HUES48 (cell line): ENCODE results near the gene GMCL1.
A peak's percentile ranks its signal among the peaks of the same experiment; 100 is the strongest.

ENCODE experiments used
- H3K27ac ChIP-seq: one replicate; pipeline ENCODE4 v1.7.0; 2013; ENCODE audit warnings: low read depth, low read length, inconsistent platforms
- H3K27me3 ChIP-seq: 2 replicates; pipeline ENCODE4 v1.6.1; 2013; ENCODE audit warnings: mild to moderate bottlenecking, low read length; ENCODE audit not compliant: control insufficient read depth, insufficient read depth
- H3K36me3 ChIP-seq: 2 replicates; pipeline ENCODE4 v1.6.1; 2013; ENCODE audit warnings: low read length; ENCODE audit not compliant: control insufficient read depth, insufficient read depth
- H3K4me1 ChIP-seq: 2 replicates; pipeline ENCODE4 v1.6.1; 2013; ENCODE audit warnings: mild to moderate bottlenecking, low read length; ENCODE audit not compliant: control insufficient read depth, insufficient read depth
- H3K4me3 ChIP-seq: 2 replicates; pipeline ENCODE4 v1.5.1; 2013; ENCODE audit warnings: mild to moderate bottlenecking, low read depth, low read length
- H3K9ac ChIP-seq: 2 replicates; pipeline ENCODE4 v1.6.1; 2013; ENCODE audit warnings: mild to moderate bottlenecking, low read depth, low read length, moderate library complexity
- H3K9me3 ChIP-seq: 2 replicates; pipeline ENCODE4 v1.6.1; 2013; ENCODE audit warnings: low read length; ENCODE audit not compliant: control insufficient read depth, insufficient read depth

Gene GMCL1, protein sequence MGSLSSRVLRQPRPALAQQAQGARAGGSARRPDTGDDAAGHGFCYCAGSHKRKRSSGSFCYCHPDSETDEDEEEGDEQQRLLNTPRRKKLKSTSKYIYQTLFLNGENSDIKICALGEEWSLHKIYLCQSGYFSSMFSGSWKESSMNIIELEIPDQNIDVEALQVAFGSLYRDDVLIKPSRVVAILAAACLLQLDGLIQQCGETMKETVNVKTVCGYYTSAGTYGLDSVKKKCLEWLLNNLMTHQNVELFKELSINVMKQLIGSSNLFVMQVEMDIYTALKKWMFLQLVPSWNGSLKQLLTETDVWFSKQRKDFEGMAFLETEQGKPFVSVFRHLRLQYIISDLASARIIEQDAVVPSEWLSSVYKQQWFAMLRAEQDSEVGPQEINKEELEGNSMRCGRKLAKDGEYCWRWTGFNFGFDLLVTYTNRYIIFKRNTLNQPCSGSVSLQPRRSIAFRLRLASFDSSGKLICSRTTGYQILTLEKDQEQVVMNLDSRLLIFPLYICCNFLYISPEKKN

DNA sequence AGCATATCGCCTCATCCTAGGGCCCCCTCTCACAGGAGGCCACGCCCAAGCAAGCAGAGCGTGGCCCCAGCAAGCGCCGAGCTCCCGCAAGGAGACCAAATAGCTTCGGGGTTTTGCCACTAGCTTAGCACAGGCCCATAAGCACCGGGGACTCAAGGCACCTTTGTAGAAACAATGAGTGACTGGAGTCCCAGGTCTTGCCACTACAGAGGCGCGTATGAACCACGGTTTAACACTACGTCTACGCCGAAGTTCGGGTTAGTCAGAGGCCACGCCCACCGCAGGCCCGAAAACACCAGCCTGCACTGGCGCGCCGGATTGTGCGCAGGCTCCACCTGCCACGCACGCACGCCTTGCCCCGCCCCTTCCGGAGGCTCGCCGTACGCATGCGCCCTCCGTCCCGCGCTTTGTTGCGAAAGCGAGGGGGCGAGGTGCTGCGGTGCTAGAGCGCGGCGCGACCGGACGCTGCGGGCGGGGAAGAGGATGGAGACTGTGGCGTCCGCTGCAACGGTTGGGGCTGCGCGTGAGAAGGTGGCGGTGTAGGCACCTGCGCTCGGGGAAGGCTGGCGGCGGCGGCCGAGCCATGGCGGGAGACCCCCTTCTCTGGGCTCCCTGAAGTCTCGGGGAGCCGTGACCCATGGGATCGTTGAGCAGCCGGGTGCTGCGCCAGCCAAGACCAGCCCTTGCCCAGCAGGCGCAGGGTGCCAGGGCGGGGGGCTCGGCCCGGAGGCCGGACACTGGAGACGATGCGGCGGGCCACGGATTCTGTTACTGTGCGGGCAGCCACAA lies at the start of gene GMCL1:
GMCL1 (plus strand) TSS at position 405 of the 789 bp plus-strand sequence; CDS start at position 638, 233 bp downstream.
- H3K27me3 ChIP-seq, result no peaks in the 10 kb centered on the region
- H3K27ac ChIP-seq, result peak within 1 kb of the TSS; percentile 99
- peak within 1 kb of the TSS; percentile 84 for H3K9ac ChIP-seq
- peak within 1 kb of the TSS; percentile 76 for H3K4me3 ChIP-seq
- H3K9me3 ChIP-seq, result no peaks in the 10 kb centered on the region
- H3K4me1 ChIP-seq, result peaks cover 5% of the 10 kb centered on the region; the same call in 1 of the 2 replicates
- peaks cover 17% of the 10 kb centered on the region for H3K36me3 ChIP-seq

DNA sequence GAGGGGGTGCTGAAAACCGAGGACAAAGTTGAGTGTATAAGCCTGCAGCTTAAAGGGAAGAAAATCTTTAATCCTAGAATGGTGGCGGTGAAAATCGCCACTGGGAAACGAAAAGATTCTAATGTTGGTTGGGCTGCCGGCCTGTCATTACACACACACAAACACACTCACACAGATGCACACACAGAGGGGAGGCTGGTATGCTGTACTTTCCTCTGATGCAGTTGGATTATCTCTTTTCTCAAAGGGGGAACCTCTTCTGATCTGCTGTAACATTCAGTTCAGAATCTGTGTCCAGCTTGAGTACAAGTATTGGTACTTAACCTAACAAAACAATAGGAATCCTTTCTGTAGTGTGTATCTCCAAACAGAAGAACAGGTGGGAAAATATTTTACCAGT lies 48.5 kb upstream of the GMCL1 start:
- no peak overlapping the region for H3K9ac ChIP-seq
- no peak overlapping the region for H3K4me3 ChIP-seq
- H3K36me3 ChIP-seq, result no peaks in the 10 kb centered on the region
- no peak overlapping the region for H3K27ac ChIP-seq
- no peaks in the 10 kb centered on the region for H3K9me3 ChIP-seq
- no peaks in the 10 kb centered on the region for H3K27me3 ChIP-seq
- peaks cover 34% of the 10 kb centered on the region for H3K4me1 ChIP-seq

DNA sequence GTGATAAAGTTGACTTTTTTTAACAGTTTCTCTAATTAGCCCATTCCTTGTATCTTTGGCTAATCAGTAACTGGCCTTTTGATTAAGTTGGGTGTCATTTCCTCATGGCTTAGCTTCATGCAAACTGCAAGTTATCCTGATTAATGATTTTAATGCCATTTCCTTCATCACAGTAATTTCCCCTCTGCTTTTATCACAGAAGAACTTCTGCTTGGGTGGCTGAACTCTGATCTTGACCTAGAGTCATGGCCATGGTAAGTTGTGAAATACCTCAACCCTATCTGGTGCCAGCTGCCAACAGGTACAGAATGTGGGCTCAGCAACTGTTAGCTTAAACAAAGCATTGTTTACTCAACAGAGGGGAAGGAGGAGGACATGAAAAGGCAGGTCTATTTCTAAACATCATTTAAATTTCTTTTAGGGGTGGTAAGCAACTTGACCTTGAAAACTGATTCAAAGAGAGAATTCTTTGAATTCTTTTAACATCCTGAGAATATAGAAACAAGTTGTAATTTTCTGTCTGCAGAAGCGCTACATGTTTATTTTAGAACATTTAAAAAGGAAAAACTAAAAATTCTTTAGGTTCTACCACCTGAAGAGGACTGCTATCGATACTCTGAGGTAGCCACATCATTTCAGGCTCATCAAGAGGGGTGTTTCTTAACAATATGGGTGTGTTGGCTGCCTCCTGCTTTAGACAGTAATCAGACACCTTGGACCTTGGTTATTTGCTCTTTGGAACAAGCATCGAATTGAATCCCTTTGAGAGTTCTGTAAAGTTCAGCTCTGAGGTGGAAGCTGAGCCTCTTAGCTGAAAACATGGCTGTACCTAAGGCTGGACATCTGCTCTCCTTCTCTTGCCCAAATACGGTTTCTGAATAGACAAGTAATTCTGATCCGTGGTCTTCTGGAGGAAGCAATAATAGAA lies 47.9 kb upstream of the GMCL1 start:
- H3K27ac ChIP-seq, result no peak overlapping the region

DNA sequence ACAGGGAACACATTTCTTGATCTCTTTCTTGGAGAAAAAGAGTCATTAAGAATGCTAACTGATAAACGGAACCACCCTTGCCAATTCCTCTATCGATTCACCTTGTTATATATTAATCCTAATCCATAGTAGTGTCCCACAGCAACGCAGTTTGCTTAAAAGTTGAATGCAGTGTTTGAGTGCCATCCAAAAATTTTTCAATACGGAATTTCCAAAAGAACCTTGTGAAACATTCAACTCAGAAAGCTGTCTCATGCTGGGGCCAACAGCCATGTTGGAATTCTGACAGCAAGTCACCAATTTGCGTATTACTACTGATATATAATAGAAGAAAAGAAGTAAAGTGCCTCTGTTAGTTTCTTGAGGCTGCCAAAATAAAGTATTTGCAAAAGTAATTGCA lies 45.2 kb upstream of the GMCL1 start:
- no peaks in the 10 kb centered on the region for H3K27me3 ChIP-seq
- H3K4me3 ChIP-seq, result no peak overlapping the region
- H3K36me3 ChIP-seq, result no peaks in the 10 kb centered on the region
- no peaks in the 10 kb centered on the region for H3K9me3 ChIP-seq
- no peak overlapping the region for H3K27ac ChIP-seq
- H3K9ac ChIP-seq, result no peak overlapping the region
- peaks cover 20% of the 10 kb centered on the region for H3K4me1 ChIP-seq

More for the DNA sequence above, 47.9 kb upstream of the GMCL1 start:
- Histone ChIP-seq H3K4me3 (no peak overlapping the region), H3K4me1 (peaks cover 32% of the 10 kb centered on the region), H3K36me3 (no peaks in the 10 kb centered on the region), H3K9me3 (no peaks in the 10 kb centered on the region), H3K27me3 (no peaks in the 10 kb centered on the region), H3K9ac (no peak overlapping the region)

DNA sequence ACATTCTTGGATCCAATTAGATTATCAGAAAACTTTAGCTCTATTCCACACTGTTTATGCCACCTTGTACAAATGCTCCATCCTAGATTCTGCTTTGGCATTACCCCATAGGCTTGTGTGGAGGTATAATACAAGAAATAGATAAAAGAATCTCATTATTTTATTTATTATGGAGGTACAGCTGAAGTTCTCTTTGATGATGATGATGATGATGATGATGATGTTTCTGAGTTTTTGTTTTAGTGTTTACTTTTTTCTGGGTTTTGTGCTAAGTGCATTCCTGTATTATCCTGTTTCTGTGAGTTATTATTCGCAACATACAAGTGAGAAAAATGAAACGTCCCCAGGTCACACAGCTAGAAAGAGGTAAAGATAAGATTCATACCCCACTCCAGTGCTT lies 44.1 kb upstream of the GMCL1 start:
- peaks cover 31% of the 10 kb centered on the region for H3K4me1 ChIP-seq
- H3K27me3 ChIP-seq, result no peaks in the 10 kb centered on the region

DNA sequence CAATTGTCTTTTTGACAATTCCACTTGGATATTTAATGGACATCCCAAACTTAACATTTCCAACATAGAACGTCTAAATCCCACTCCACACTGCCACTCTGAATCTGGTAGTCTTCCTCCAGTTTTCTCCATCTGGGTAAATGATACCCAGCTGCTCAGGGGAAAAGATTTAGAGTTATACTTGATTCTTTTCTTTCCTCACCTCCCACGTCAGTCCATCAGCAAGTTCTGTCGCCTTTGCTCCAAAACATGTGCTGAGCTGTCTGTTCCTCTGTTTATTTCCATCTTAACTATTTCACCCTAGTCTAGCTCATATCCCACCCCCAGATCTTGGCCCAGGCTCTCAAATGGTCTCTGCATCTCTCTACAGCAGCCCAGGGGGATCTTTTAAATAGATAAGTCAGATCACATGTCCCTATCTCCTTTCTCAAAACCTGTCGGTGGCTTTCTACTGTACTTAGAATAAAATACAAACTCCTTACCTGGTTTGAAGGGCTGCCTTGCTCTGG lies 43.4 kb upstream of the GMCL1 start:
- Histone ChIP-seq H3K4me3 (no peak overlapping the region), H3K9ac (no peak overlapping the region), H3K36me3 (no peaks in the 10 kb centered on the region), H3K4me1 (peaks cover 28% of the 10 kb centered on the region), H3K9me3 (no peaks in the 10 kb centered on the region), H3K27ac (no peak overlapping the region), H3K27me3 (no peaks in the 10 kb centered on the region)

More for the DNA sequence above, 44.1 kb upstream of the GMCL1 start:
- Histone ChIP-seq H3K9me3 (no peaks in the 10 kb centered on the region), H3K36me3 (no peaks in the 10 kb centered on the region), H3K27ac (no peak overlapping the region), H3K9ac (no peak overlapping the region), H3K4me3 (no peak overlapping the region)

DNA sequence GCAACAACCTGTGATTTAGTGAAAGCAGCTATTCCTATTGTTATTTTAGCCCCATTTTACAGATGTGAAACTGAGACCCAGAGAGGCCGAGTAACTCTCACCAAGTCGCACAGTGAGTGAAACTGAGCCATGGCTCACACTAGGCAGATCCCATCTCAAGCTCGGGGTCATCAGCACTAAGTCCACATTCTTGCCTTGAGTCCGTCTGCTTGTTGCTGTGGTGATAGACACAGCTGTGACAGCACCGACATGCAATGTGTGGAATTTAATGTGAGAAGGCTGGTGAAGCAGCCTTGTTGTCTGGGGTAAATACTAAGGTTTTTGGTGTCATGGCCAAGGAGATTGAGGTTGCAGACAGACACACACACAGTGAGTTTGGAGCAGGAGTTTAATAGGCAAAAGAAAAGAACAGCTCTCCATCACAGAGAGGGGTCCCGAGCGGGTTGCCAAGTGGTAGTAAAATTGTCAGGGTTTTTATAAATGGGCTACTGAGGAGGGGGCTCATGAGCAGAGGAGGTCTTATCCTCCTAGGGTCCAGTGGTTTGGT lies 40.2 kb upstream of the GMCL1 start:
- H3K27me3 ChIP-seq, result no peaks in the 10 kb centered on the region
- H3K4me3 ChIP-seq, result no peak overlapping the region
- H3K9ac ChIP-seq, result no peak overlapping the region
- no peaks in the 10 kb centered on the region for H3K9me3 ChIP-seq
- H3K4me1 ChIP-seq, result peaks cover 26% of the 10 kb centered on the region
- H3K27ac ChIP-seq, result peak overlapping the region; percentile 55
- no peaks in the 10 kb centered on the region for H3K36me3 ChIP-seq

DNA sequence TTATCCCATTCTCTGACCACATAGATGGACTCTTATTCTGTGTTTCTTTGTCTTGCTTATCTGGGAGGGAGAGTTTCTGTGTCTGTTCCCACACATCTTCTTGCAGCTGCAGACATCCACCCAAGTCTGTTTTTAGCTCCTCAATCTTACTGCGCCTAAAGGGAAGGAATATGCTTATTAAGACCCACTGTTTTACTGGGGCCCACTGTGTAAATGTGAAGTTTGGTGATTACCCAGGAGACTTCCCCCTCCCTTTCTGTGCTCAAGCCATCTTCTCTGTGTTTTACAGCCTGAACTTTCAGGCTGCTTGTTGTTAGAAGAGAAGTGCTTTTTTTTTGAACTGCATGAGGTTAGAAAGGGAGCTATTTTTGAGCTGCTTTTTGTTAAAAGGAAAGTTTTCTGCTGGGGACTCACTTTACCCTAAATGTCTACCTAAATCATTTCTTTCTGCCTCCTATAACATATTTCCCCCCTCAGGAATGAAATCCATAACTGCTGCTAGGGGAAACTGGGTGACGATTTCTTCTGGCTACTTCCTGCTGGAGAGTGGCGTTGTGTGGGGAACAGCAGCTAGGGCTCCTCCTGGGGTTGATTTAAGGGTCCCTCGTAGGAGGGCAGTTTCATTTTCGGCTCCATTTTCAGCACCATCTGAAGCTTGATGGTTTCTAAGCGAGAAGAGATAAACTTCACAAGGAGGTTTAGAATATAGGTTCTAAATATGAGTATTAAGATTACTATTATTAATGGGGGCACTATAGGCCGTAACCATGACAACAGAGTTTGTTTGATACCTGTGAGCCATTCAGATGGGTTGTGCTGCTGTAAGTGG lies 39.5 kb upstream of the GMCL1 start:
- H3K36me3 ChIP-seq, result no peaks in the 10 kb centered on the region
- no peaks in the 10 kb centered on the region for H3K27me3 ChIP-seq
- no peaks in the 10 kb centered on the region for H3K9me3 ChIP-seq
- H3K27ac ChIP-seq, result peak overlapping the region; percentile 55
- H3K4me3 ChIP-seq, result no peak overlapping the region
- peaks cover 26% of the 10 kb centered on the region for H3K4me1 ChIP-seq
- H3K9ac ChIP-seq, result peak overlapping the region; percentile 22; the same call in 1 of the 2 replicates

DNA sequence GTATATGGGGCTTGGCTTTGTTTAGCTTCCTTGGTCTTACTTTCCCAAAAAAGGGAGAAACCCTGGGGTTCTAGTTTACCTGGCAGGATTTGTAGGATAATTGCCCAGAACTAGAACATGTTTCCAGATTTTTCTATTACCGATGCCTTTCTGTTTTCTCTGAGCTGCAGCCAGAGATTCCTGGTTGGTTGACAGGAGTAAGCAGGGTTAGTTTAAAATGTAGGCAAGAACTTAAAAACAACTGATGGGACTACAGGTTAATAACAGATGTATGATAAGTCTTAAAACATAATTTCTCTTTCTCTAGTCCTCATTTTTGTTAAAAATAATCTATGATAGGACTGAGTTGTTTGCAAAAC lies 38.9 kb upstream of the GMCL1 start:
- H3K27ac ChIP-seq, result no peak overlapping the region
- no peak overlapping the region for H3K9ac ChIP-seq
- H3K4me1 ChIP-seq, result peaks cover 26% of the 10 kb centered on the region
- no peaks in the 10 kb centered on the region for H3K36me3 ChIP-seq
- H3K27me3 ChIP-seq, result no peaks in the 10 kb centered on the region
- no peaks in the 10 kb centered on the region for H3K9me3 ChIP-seq
- no peak overlapping the region for H3K4me3 ChIP-seq
